Activated gamma-delta T cell treated with Interleukin-2 at 50 U/mL for 16 hours (primary cell): ENCODE results near the gene EBF3.

Experiments used
- DNase-seq: peaks from one replicate; pipeline ENCODE4 v3.0.0-alpha.2; 2020

The EBF3 gene

DNA sequence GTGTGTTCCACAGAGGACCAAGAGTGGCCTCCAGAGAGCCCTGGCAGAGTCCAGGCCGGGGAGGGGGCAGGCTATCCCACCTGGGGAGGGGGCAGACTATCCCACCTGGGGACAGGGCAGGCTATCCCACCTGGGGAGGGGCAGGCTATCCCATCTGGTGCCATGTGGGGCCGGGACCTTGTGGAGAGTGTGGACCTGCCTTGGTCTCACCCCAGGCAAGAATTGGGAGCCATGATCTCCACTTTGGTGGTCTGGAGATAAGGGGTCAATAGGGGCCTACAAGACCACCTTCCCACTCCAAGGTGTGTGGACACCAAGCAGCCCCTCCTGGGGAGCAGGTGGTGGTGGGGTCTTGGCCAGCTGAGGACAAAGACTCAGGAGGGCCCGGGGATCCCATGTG is 138.2 kb downstream of the EBF3 start:
- no peak for DNase-seq

DNA sequence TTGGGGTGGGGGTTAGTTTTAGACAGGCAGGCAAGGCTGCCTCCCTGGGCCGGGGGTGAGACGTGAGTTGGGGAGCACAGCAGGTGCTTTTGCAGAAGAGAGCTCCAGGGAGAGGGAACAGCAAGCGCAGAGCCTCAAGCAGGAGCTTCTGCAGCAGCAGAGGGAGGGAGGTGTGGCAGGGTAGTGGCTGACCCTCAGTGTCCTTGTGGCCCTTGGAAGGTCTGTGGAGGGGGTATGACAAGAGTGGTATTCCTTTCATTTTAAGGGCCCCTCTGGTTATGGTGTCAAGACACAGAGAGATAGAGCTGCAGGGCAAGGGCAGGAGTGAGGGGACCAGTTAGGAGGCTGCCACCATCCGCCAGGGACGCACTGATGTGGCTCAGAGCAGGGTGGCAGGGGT is 138.9 kb downstream of the EBF3 start:
- no peak for DNase-seq

DNA sequence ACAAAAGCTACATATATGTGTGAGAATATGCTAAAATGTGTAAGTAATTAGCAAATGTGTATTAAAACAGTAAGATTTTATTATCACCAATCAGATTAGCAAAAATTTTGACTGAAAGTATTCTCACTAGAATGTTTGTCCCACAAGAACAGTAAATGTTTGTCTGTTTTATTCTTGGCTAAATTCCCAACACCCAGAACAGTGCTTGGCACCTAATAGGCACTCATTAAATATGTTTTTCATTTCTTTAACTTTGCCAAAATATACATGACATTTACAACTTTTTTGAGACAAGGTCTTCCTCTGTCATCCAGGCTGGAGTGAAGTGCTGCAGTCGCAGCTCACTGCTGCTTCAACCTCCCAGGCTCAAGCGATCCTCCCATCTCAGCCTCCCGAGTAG is 143.6 kb downstream of the EBF3 start:
- DNase-seq = no peak

DNA sequence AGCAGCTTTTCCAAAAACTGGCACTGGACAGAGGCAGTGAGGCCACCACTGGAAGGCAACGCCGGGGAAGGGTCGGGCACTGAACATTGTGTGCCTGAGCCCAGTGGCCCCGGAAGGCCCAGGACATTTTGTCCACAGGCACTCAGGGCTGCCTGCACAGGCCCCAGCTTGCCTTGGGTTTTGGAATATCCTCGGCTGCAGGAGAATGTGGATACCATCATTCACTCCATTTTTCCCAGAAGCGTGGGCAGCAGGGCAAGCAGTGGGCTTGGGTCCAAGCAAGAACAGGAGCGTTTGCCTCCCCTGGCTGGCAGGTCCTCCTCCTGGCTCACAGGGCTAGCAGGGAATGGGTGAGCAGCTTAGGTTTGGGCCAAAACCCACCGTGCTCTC is 147.4 kb downstream of the EBF3 start:
- no peak for DNase-seq

DNA sequence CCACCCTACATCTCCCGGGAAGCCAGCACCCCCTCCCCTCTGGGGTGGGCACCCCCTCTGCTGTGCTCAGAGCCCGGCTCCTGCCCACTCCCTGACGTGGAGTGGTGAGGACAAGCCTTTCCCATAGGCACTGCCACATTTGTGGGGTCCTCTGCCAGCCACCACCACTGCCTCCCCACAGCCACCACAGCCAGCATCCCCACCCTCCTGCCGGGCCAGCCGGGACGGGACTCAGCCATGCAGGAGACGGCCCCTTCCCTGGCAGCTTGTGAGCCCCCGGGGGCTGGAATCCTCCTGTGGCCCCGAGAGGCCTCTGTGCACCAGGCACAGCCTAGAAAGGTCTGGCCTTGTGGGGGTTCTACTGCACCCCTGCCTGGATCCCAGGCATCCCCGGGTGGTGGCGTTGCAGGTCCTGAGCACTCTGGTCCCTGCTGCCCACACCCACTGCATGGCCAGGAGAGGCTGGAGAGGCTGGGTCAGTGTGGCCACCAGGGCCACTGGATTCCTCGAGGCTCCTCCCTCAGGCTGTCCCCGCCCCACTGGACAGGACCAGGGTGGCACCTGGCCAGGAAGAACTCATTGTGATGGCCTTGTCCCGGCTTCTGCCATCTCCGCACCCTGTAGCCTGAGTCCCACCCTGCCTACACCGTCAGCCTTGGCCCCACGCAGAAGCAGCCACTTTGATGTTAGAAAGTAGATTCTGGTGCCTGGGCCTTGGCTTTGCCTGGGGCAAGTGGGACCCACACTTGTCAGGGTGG is 148.0 kb downstream of the EBF3 start:
- no peak for DNase-seq

DNA sequence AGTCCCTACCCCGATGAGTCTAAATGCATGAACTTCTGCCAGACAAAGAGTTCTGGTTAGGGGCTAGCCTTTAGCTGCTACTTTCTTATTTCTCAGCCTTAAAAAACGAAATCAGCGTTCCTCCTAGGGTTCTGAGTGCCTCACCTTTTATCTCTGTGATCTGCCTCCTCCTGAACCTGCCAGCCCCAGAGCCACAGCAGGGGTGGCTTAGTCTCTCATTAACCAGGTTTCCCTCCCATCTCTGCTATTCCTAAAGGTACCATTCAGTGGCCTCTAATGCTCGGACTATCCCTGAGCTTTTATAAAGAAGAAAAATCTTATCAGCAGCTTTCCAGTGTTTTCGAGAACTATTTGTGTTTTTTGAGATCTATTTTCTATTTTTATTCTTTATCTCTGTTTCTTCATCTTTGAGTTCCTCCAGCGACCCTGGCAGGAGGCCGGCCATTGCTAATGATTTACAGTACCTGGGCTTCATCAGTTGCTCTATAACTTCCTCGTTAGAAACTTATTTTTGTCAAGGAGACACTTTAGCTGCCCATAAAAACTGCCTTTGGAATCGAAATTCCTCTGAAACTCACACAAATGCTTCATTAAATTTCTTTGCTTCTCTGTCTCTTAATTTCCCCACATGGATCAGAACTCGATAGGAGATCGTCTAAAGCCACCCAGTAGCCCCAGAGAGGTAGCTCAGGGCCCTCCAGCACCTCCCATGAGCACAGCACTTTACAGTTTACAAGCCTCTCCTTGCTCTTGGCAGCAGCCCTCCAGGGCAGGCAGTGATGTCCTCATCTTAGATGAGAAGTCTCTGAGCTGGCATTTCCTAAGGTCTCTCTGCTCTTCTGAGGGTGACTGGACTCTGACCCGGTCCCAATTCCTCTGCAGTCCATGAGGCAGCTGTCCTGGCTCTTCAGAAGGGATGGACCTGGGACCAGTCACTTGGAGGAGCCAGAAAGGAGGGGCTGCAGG is 149.1 kb downstream of the EBF3 start:
- DNase-seq = no peak

DNA sequence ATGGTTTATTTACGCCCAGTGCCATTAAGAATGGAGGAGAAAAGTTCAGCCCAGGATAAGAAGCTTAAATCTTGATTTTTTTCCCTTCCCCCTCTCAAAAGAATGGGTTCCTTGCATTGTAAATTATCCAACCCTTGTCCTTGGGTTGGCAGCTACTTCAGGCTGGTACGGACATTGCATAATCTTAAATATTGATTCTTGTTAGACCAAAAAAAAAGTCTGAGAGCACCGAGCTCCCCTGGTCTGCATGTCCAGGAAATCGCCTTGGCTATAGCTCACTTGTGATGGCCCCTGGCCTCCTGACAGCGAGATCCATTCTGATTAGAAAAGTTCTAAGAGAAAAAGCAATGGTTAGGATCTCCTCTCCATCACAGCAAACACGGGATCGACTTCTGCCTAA is 151.7 kb downstream of the EBF3 start:
- no peak for DNase-seq

DNA sequence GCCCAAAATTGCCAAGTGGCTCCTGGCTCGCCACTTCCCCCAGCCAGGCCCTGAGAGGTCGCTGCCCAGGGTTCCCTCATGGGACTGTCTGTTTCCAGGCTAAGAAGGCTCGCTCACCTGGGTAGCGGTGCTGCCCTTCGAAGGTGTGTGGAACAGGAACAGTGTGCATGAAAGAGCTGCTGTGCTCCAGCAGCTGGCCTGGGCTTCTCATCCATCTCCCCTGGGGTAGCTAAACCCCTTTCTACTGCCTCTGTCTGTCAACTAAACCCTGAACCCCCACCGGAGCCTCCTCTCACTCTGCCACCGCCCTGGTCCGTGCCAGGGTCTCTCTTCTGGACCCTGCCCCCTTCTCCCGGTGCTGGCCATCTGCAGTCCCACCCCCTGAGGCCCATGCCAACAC is 152.9 kb downstream of the EBF3 start:
- DNase-seq = no peak

DNA sequence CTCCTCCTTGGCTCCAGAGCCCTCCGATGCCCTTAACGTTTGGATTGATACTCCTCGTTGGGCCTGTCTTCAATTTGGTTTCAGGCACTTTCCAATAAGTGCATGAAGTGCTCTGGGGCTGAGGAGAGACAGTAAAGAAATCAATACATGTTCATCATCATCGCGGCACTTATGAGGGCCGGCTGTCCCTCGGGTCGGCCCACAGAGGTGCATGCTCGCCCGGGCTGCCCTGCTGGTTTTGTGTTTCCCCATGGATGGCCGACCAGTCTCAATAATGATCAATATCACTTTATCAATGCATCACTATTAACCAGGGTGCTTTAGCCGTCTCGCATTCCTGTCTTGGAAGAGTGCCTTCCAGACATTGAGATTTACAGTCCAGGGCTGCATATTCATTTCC is 154.2 kb downstream of the EBF3 start:
- DNase-seq = no peak

DNA sequence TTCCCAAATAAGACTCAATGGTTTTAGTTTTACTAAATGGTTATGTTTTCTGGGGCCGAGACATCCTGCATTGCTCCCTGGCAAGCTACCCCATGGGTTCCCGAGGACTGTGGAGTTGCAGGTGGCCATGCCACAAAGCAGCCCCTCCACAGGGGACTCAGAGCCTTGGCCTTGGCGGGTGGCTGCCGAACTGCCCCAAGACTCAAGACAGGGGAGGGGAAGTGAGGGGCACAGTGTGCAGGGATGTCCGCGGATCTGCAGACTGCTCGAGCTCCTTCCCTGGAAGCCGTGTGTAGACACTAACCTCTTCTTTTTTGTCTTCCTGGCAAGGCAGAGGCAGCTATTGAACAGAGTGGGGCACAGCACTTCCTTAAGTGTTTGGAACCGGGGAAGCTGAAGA is 154.6 kb downstream of the EBF3 start:
- no peak for DNase-seq

DNA sequence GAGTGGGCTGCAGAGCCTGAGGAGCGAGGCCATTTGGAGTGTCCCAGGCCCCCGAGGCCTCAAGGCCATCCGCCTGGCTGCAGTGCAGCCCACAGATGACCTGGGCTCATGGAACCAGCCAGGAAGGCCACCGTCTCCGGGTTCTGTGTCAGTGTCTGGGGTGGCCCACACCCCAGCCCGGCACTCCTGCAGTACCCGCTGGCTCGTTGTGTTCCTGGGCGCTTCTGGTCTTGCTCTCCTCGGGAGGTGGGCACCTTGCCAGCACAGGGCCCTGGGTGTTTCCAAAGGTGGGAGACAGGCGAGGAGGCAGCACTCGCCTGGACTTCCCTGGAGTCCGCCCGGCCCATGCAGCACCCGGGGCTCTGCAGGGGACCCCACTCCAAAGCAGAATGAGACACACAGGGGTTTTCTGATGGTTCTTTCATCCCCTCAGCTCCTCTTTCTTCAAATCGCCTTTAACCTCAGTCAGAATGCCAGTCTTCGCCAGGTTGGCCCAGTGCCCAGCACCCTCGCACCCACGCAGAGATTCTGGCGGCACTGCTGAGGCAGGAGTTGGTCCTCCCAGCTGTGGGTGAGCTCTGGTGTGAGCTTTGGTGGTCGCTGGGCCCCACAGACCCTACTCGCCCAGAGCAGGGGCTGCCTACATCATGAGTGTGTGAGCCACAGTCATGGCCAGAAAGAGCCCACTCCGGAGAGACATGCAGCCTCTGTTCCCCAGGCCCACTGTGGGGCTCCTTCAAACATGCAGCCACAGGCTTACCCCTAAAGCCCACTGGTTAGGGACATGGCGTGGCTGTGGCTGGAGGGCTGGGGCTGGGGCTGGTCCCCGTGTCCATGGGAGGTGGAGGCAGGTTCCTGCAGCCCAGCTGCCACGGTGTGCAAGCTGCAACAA is 155.7 kb downstream of the EBF3 start:
- DNase-seq = no peak

DNA sequence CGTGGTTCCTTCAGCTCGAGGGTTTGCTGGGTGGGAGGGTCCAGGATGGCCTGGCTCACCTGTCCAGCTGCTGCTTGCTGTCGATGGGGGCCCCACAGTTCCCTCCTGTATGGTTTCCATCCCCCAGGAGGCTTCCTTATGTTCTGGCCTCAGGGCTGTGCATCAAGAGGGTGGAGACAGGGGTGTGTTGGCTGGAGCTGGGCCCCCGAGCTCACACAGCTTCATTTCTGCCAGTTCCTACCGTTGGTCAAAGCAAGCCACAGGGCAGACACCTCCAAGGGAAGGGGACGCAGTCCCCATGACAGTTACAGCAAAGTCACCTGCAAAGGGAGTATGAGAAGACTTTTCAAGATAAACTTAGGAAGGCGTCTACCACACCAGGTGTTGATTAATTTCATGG is 156.9 kb downstream of the EBF3 start:
- DNase-seq = no peak

DNA sequence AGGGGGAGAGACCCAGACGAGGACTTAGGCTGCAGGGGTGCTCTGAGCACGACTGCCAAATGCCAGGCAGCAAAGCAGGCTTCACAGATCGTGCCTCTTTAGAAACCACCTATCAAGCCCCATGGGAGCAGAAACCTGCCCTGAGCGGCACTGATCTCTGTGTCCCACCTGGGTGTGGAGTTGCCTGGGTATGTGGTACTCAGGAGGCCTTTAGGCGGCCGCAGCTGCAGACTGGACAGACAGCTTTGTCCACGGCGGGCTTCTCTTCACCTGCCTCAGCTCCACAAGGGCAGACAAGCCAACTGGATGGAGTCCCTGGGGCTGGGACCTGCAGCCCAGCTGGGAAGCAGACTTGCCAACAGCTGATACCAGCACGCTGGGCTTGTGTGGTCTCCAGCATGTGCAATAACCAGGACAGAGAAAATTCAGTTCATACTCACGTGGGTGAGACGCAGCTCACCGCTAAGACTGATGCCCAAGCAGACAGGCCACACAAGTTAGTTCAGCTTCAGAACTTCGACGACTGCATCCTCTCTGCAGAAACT is 163.2 kb downstream of the EBF3 start:
- DNase-seq = no peak

DNA sequence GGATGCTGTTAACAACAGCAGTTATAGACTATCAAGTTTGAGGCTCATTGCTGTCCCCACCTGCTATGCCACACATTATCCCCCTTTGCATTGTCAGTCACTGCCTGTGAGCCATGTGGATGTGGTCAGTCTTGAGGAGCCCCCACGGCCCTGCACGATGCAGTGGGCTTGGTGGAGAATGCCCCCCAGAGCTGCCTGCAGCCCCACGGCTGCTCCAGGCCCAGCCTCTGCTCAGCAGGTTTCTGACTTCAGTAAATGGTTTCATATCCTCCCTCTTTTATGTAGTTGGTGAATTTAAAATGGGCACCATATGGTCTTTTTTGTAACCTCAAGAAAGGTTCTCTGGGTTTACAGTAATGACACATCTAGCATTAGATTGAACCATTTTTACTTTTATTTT is 164.1 kb downstream of the EBF3 start:
- DNase-seq = no peak

DNA sequence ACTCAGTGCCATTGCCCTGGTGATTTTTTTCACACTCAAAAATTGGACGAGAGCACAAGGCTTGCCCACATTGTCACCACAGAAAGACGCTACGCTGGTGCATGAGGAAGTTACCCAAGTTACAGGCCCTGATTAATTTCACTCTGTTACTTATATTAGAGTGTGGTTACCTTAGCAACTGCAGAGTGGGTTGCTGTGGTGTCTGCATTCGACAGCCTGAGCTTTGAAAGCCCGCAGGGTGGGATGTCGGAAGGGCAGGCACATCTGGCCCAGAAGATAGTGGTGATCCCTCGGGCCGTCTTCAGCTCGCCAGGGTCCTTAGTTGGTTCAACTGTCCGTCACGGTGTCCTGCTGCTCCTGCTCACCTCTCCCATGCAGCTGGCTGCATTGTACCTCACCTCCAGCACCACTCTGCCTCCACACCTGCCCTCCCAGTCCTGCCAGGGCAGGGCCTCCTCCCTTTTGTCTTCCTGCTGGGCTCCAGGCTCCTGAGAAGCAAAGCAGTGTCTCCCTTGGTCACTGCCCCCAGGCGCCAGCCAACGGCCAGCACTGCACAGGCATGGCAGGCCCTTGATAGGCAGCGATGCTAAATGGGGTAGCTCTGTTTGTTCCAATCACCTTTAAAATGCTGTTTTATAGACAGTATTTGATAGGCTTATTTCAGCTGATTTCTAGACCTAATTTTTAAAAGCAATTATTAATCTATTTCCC is 167.2 kb downstream of the EBF3 start:
- DNase-seq = no peak

DNA sequence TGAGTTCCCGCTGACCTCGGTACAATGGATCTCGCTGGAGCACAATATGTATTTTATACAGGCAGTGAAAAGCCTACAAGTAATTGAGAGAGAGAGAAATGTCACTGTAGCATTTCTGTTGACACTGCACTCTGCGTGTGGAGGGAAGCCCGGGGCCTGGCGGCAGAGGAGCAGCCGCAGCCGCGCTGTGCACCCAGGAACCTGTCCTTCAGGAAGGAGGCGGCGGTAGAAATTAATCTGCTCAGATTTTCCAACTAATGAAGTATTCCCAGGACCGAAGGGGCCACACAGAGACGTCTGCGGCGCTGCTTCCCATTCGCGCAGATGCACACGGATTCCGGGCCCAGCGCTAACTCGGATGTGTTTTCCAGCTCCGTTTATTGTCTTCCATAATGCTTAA is 170.1 kb downstream of the EBF3 start:
- DNase-seq = no peak

DNA sequence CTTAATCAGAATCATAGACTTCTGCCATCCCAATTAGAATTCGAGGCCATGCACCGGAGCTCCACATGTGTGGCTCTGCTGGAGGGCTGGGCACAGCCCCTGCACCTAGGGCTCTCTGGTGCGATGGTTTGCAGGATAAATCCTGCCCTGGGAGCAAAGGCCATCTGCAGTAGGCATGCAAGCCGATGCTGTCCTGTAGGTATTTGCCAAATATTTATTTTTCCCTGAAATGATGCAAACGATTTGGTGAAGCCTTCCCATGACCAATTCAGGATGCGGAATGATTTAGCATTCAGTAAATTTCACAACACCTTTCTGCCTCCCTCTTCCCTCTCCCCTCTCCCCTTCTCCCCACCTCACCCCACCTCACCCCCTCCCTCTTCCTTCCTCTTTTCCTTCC is 170.6 kb downstream of the EBF3 start:
- no peak for DNase-seq

DNA sequence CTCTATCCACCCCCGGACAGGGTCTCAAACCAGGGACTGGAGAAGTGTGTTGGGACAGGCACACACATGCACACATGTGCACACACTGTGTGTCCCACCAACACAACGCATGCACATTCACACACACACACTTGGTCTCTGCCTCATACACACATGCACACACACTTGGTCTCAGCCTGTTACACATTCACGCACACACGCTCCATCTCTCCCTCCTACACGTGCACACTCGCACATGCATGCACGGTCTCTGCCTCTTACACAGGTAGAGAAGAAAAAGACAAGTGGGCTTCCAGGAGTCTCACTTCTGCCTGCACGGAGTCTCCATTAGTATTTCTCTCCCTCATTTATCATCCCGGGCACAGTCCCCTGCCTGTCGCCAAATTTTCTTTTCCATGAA is 171.2 kb downstream of the EBF3 start:
- no peak for DNase-seq

DNA sequence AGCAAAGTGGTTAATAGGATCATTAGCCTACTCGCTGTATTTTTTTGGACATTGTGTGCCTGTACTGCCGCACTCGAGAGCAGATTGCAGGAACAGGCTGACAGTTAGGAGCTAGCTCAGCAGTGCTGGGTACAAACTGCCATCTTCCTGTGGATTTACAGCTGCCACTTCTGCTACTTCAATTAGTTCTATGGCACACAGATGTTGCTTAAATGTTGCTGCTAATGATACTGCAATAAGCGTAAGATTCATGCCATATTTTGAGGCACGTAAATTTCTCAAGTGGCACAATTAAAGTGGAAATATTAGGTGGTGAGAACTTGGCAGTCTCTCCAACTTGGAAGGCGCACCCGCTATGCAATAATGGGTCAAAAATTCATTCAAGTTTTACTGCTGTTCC is 171.9 kb downstream of the EBF3 start:
- no peak for DNase-seq

DNA sequence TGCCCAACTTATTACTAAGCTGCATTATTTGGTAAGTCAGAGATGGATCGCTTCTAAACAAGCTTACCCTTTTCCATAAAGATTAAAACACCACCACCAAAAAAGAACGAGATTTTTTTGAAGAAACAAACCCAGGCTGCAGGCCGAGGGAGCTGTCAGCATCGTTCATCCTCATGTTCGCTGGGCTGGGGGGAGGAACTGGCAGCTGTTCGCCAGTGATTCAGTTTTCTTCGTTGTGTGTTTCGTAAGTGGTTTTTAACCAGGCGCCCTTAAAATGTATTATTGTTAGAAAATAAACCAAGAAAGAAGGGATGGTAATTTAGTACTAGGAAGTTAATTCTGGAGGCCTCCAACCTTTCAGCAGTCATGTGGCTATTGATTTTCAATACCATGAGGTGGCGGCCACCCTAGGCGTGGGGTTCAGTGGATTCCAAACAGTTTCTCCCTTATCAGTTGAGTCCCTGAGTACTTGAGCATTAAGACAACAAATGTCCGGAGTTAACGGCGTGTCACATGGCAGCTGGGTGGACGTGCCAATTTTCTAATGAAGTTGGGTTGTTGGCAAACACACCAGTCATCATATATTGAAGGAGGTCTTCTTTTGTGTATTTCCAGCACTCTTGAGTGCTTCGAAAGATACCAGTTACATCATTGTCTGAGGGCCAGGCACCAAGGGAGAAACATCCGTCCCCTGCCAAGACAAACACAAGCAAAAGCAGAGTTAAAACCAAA is 173.2 kb downstream of the EBF3 start:
- DNase-seq = no peak

DNA sequence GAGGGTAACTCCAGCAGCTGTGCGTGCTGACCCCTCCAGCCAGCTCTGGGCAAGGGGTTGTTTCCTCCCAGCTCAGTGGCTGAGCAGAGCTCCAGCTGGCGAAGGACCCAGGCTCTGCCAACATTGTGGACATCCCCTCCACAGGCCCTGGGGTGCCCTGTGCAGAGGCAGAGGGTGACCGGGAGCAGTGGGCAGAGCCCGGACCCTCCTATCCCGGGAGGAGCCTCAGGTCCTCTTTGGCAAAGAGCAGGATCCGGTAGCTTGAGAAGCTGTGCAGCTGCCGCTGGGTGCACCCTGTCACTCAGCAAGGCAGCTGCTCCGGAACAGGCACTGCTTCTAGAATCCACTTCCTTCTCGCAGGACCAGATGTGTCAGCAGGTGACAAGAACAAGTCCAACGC is 175.9 kb downstream of the EBF3 start:
- DNase-seq = no peak

DNA sequence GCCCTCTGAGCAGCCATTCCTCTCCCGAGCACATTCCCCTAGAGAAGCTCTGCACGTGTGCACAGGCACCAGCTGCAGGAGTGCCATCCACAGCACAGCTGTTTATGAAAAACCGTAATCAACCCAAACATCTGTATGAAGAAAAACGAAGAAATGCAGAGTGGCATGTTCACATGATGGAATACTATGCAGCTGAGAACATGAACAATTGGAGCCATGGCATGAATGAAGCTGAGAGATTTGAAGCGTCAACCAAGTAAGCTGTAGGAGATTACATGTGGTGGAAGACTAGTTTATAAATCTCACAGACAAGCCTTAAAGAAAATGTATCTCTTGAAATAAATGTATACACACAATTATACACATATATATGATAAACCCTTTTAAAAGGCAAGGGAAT is 176.5 kb downstream of the EBF3 start:
- DNase-seq = no peak
